ENCODE data around the gene CMTM4. TPM values are rescaled to one million over a fixed set of nuclear protein-coding genes. Genes with fewer than 3 reads are reported as not detected.

The CMTM4 gene
- total and polyA plus RNA-seq, 2 experiments from 2014 or later: 14.1 to 77.0 TPM

DNA sequence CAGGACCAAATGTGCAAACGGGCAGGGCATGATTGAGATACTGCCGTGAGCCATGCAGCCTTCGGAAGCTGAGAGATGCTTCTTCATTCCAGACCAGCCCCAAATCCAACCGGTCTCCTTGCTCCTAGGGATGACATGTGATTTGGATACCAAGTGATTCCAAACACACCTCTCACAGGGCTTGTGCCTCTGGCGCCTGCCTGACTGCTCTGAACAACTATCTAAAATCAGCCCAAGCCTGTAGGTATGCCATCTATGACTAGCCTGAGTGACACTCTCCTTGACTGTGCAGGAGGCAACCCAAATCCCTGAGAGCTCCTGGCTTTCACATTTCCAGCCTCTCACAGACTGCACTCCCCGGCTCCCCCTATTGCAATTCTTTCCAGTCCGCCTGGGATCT, 34.6 kb upstream of the CMTM4 start:
- Mint-ChIP-seq H3K27me3 (ENCODE audit: insufficient read depth, low read depth, poor library complexity) (peaks cover 2% of the 10 kb centered on the region), H3K27ac (no peak overlapping the region), H3K36me3 (ENCODE audit: low read depth) (peaks cover 96% of the 10 kb centered on the region), H3K9me3 (no peaks in the 10 kb centered on the region; the same call in 2 of the 3 replicates), H3K4me3 (no peak overlapping the region), H3K4me1 (peaks cover 33% of the 10 kb centered on the region)
- peaks cover 71% of the 10 kb centered on the region for H3K36me3 ChIP-seq (ENCODE audit: insufficient read depth)
- H3K27me3 ChIP-seq (ENCODE audit: insufficient read depth): no peaks in the 10 kb centered on the region
- peaks cover 7% of the 10 kb centered on the region for H3K79me2 ChIP-seq (replicated peaks; ENCODE audit: insufficient read depth)
- H3F3A ChIP-seq (replicated peaks; ENCODE audit: low read depth): peaks cover 29% of the 10 kb centered on the region
- no peak for ATAC-seq
- H3K4me2 ChIP-seq: no peak overlapping the region
- peaks cover 34% of the 10 kb centered on the region; the same call in 1 of the 2 replicates for H4K20me1 ChIP-seq (replicated peaks; ENCODE audit: insufficient read depth)
- DNase-seq (ENCODE audit: low spot score): no peak
- H3K4me3 ChIP-seq: no peak overlapping the region
- no peaks in the 10 kb centered on the region for H3K9me2 ChIP-seq (ENCODE audit: insufficient read depth)
- H2AFZ ChIP-seq: no peak overlapping the region
- peaks cover 17% of the 10 kb centered on the region for H3K4me1 ChIP-seq (ENCODE audit: insufficient read depth)
- no peak for TF ChIP-seq EZH2phosphoT487 (IDR thresholded peaks at IDR 0.05; ENCODE audit: unreplicated experiment)
- peak overlapping the region; percentile 92; the same call in 1 of the 2 replicates for H3K27ac ChIP-seq (ENCODE audit: low read depth)

DNA sequence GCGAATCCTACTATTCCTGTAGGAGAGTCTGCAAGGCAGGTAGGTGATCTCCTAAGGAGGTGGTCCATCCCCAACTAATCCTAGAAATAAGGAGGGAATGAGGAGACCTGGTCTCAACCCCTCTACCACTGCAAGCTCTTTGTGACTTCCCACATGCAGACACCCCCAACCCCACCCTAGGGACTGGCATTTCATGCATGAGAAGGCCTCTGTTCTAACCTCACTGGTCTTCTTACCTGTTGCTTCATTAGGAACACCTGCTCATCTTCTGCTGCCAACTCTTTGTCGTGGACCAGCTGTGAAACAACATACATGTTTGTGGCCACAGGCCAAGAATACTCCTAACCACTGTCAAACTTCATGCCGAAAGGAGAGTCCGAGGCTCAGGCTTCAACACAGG, 32.3 kb upstream of the CMTM4 start:
- Histone ChIP-seq H3F3A (replicated peaks; ENCODE audit: low read depth) (peaks cover 29% of the 10 kb centered on the region), H3K27me3 (ENCODE audit: insufficient read depth) (no peaks in the 10 kb centered on the region), H3K36me3 (ENCODE audit: insufficient read depth) (peaks cover 71% of the 10 kb centered on the region), H4K20me1 (replicated peaks; ENCODE audit: insufficient read depth) (0 out of 2 replicates have a peak, but pooled peaks cover 24% of the 10 kb centered on the region), H3K79me2 (replicated peaks; ENCODE audit: insufficient read depth) (peaks cover 4% of the 10 kb centered on the region; the same call in 1 of the 2 replicates), H3K4me1 (ENCODE audit: insufficient read depth) (peaks cover 17% of the 10 kb centered on the region), H3K4me3 (no peak overlapping the region), H3K9me2 (ENCODE audit: insufficient read depth) (no peaks in the 10 kb centered on the region), H2AFZ (no peak overlapping the region), H3K4me2 (peak overlapping the region; percentile 67), H3K27ac (ENCODE audit: low read depth) (peak overlapping the region; percentile 92)
- Mint-ChIP-seq H3K4me3 (no peak overlapping the region), H3K9me3 (no peaks in the 10 kb centered on the region), H3K36me3 (ENCODE audit: low read depth) (peaks cover 98% of the 10 kb centered on the region), H3K4me1 (peaks cover 33% of the 10 kb centered on the region), H3K27me3 (ENCODE audit: insufficient read depth, low read depth, poor library complexity) (no peaks in the 10 kb centered on the region), H3K27ac (peak overlapping the region; percentile 29)
- no peak for DNase-seq (ENCODE audit: low spot score)
- ATAC-seq: peak; percentile 15; the same call in 1 of the 3 replicates
- TF ChIP-seq, protein P1, sequence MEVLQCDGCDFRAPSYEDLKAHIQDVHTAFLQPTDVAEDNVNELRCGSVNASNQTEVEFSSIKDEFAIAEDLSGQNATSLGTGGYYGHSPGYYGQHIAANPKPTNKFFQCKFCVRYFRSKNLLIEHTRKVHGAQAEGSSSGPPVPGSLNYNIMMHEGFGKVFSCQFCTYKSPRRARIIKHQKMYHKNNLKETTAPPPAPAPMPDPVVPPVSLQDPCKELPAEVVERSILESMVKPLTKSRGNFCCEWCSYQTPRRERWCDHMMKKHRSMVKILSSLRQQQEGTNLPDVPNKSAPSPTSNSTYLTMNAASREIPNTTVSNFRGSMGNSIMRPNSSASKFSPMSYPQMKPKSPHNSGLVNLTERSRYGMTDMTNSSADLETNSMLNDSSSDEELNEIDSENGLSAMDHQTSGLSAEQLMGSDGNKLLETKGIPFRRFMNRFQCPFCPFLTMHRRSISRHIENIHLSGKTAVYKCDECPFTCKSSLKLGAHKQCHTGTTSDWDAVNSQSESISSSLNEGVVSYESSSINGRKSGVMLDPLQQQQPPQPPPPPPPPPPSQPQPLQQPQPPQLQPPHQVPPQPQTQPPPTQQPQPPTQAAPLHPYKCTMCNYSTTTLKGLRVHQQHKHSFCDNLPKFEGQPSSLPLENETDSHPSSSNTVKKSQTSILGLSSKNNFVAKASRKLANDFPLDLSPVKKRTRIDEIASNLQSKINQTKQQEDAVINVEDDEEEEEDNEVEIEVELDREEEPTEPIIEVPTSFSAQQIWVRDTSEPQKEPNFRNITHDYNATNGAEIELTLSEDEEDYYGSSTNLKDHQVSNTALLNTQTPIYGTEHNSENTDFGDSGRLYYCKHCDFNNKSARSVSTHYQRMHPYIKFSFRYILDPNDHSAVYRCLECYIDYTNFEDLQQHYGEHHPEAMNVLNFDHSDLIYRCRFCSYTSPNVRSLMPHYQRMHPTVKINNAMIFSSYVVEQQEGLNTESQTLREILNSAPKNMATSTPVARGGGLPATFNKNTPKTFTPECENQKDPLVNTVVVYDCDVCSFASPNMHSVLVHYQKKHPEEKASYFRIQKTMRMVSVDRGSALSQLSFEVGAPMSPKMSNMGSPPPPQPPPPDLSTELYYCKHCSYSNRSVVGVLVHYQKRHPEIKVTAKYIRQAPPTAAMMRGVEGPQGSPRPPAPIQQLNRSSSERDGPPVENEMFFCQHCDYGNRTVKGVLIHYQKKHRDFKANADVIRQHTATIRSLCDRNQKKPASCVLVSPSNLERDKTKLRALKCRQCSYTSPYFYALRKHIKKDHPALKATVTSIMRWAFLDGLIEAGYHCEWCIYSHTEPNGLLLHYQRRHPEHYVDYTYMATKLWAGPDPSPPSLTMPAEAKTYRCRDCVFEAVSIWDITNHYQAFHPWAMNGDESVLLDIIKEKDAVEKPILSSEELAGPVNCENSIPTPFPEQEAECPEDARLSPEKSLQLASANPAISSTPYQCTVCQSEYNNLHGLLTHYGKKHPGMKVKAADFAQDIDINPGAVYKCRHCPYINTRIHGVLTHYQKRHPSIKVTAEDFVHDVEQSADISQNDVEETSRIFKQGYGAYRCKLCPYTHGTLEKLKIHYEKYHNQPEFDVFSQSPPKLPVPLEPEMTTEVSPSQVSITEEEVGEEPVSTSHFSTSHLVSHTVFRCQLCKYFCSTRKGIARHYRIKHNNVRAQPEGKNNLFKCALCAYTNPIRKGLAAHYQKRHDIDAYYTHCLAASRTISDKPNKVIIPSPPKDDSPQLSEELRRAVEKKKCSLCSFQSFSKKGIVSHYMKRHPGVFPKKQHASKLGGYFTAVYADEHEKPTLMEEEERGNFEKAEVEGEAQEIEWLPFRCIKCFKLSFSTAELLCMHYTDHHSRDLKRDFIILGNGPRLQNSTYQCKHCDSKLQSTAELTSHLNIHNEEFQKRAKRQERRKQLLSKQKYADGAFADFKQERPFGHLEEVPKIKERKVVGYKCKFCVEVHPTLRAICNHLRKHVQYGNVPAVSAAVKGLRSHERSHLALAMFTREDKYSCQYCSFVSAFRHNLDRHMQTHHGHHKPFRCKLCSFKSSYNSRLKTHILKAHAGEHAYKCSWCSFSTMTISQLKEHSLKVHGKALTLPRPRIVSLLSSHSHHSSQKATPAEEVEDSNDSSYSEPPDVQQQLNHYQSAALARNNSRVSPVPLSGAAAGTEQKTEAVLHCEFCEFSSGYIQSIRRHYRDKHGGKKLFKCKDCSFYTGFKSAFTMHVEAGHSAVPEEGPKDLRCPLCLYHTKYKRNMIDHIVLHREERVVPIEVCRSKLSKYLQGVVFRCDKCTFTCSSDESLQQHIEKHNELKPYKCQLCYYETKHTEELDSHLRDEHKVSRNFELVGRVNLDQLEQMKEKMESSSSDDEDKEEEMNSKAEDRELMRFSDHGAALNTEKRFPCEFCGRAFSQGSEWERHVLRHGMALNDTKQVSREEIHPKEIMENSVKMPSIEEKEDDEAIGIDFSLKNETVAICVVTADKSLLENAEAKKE (CRISPR knock-in tag; IDR thresholded peaks at IDR 0.05): no peak
- TF ChIP-seq POLR2AphosphoS5 (IDR thresholded peaks at IDR 0.05; ENCODE audit: low read depth): no peak; the same call in 1 of the 2 replicates
- no peak for TF ChIP-seq CREB1 (CRISPR knock-in tag; IDR thresholded peaks at IDR 0.05; ENCODE audit: low read depth)
- no peak for TF ChIP-seq ZNF331 (CRISPR knock-in tag; IDR thresholded peaks at IDR 0.05; ENCODE audit: low read depth)
- TF ChIP-seq, protein P2, sequence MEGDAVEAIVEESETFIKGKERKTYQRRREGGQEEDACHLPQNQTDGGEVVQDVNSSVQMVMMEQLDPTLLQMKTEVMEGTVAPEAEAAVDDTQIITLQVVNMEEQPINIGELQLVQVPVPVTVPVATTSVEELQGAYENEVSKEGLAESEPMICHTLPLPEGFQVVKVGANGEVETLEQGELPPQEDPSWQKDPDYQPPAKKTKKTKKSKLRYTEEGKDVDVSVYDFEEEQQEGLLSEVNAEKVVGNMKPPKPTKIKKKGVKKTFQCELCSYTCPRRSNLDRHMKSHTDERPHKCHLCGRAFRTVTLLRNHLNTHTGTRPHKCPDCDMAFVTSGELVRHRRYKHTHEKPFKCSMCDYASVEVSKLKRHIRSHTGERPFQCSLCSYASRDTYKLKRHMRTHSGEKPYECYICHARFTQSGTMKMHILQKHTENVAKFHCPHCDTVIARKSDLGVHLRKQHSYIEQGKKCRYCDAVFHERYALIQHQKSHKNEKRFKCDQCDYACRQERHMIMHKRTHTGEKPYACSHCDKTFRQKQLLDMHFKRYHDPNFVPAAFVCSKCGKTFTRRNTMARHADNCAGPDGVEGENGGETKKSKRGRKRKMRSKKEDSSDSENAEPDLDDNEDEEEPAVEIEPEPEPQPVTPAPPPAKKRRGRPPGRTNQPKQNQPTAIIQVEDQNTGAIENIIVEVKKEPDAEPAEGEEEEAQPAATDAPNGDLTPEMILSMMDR (conservative IDR thresholded peaks at IDR 0.05; ENCODE audit: low read depth in 2 of 2): no peak
- TF ChIP-seq ZNF114 (CRISPR knock-in tag; IDR thresholded peaks at IDR 0.05): no peak
- TF ChIP-seq JUNB (IDR thresholded peaks at IDR 0.05; ENCODE audit: unreplicated experiment): no peak
- no peak for TF ChIP-seq EZH2 (IDR thresholded peaks at IDR 0.05; ENCODE audit: low read depth, unreplicated experiment)
- TF ChIP-seq, protein P3, sequence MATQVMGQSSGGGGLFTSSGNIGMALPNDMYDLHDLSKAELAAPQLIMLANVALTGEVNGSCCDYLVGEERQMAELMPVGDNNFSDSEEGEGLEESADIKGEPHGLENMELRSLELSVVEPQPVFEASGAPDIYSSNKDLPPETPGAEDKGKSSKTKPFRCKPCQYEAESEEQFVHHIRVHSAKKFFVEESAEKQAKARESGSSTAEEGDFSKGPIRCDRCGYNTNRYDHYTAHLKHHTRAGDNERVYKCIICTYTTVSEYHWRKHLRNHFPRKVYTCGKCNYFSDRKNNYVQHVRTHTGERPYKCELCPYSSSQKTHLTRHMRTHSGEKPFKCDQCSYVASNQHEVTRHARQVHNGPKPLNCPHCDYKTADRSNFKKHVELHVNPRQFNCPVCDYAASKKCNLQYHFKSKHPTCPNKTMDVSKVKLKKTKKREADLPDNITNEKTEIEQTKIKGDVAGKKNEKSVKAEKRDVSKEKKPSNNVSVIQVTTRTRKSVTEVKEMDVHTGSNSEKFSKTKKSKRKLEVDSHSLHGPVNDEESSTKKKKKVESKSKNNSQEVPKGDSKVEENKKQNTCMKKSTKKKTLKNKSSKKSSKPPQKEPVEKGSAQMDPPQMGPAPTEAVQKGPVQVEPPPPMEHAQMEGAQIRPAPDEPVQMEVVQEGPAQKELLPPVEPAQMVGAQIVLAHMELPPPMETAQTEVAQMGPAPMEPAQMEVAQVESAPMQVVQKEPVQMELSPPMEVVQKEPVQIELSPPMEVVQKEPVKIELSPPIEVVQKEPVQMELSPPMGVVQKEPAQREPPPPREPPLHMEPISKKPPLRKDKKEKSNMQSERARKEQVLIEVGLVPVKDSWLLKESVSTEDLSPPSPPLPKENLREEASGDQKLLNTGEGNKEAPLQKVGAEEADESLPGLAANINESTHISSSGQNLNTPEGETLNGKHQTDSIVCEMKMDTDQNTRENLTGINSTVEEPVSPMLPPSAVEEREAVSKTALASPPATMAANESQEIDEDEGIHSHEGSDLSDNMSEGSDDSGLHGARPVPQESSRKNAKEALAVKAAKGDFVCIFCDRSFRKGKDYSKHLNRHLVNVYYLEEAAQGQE (IDR thresholded peaks at IDR 0.05; ENCODE audit: unreplicated experiment): no peak

All from GM23338 (cell line).